A673 (cell line): ENCODE data around the gene DLG2.

Experiments used
- EZH2 ChIP-seq: fragments of 200-600 bp; sonication (generic); IDR thresholded peaks from 2 replicates; pipeline ENCODE4 v1.6.1; 2017; ENCODE audit warnings: borderline replicate concordance, low read depth, mild to moderate bottlenecking, mixed read lengths, antibody characterized with exemption, low read length; ENCODE audit not compliant: poor library complexity, severe bottlenecking
- TF ChIP-seq, protein P1 (sequence below): fragments of 300-800, 200-600 bp; sonication (generic); conservative IDR thresholded peaks from 2 replicates; pipeline ENCODE4 v1.5.1; 2017; ENCODE audit warnings: low read depth, mild to moderate bottlenecking, antibody characterized with exemption, low read length, moderate library complexity, mixed read lengths

GRCh38 chr11:84819128-84819527 is 808.0 kb downstream of the DLG2 start:
- TF ChIP-seq EZH2 = no peak
- TF ChIP-seq, protein P1, sequence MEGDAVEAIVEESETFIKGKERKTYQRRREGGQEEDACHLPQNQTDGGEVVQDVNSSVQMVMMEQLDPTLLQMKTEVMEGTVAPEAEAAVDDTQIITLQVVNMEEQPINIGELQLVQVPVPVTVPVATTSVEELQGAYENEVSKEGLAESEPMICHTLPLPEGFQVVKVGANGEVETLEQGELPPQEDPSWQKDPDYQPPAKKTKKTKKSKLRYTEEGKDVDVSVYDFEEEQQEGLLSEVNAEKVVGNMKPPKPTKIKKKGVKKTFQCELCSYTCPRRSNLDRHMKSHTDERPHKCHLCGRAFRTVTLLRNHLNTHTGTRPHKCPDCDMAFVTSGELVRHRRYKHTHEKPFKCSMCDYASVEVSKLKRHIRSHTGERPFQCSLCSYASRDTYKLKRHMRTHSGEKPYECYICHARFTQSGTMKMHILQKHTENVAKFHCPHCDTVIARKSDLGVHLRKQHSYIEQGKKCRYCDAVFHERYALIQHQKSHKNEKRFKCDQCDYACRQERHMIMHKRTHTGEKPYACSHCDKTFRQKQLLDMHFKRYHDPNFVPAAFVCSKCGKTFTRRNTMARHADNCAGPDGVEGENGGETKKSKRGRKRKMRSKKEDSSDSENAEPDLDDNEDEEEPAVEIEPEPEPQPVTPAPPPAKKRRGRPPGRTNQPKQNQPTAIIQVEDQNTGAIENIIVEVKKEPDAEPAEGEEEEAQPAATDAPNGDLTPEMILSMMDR = no peak
